Stimulated activated CD8-positive, alpha-beta memory T cell treated with anti-CD3 and anti-CD28 coated beads, Interleukin-2, amount 100 ng/mL, for 48 hours (primary cell): ENCODE results near the gene CD37.
"Not testable (repeated sequence)": the region's sequence is repeated elsewhere in the genome, so short reads cannot be mapped to it uniquely, and the experiment has no call there.

Experiments
- DNase-seq, 2 donors: peaks; one replicate each; pipeline ENCODE4 v3.0.0-alpha.2; 2020; ENCODE audit warnings: low read depth in 2 of 2

The CD37 gene

GRCh38 chr19:49347191-49347590, 12.0 kb downstream of the CD37 start:
- no peak for DNase-seq

DNA sequence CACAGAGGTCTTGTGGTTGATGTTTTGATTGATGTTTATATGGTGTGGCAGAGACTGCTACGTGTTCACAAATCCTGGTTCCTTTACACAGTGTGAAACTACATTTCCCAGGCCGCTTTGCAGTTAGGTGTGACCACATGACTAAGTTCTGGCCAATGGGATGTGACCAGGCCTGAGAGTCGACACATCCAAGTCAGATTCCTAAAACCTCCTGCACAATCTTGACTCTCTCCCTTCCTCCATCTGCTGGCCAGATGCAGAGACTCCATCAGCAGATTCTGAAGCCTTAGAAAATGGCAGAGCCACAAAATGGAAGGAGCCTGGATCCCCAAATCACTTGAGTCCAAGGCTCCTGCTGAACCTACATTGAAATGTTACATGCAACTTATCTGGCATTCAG, 12.6 kb downstream of the CD37 start:
- no peak for DNase-seq

DNA sequence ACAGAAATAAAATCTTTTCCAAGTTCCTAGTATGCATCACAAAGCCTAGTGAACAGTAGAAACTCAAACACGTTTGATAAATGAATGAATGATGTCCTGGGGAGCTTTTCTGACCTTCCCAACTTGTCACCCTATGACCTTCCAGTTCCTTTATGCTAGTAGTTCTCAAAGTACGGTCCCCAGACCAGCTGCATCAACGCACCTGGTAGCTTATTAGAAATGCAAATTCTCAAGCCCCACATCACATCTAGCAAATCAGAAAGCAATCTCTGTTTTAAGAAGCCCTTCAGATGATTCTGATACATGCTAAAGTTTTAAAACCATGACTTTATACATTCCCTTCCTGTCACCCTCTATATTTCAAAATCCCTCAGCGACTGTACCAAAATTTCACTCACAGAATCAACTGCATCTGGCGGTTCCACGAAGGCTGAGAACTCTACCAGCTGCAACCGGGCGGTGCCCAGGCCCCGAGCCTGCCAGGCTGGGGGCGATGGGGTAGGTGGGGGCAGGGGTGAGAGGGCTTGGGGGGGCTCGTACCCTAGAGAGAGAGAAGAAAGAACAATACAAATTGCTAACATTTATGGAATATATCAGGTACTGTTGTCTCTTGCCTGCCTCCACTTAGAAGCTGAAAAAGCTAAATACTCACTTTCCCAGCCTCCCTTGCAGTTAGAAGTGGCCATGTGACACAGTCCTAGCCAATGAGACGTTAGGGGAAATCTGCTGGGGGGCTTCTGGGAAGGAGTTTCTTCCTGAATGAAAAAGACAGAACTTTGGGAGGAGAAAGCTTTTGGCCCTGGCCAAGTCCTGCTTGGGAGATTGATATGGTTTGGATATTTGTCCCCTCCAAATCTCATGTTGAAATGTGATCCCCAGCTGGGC, 13.3 kb downstream of the CD37 start:
- no peak for DNase-seq

DNA sequence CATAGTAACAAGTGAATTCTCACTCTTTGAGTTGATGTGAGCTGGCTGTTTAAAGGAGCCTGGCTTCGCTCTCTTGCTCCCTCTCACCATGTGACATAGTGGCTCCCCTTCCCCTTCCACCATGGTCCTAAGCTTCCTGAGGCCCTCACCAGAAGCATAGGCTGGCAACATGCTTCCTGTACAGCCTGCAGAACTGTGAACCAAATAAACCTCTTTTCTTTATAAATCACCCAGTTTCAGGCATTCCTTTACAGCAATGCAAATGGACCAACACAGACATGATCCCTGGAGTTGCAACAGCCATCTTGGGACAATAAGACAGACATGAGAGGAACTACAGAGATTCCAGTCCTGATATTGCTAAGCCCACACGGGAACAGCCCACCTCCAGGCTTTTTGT, 14.4 kb downstream of the CD37 start:
- DNase-seq = no peak

DNA sequence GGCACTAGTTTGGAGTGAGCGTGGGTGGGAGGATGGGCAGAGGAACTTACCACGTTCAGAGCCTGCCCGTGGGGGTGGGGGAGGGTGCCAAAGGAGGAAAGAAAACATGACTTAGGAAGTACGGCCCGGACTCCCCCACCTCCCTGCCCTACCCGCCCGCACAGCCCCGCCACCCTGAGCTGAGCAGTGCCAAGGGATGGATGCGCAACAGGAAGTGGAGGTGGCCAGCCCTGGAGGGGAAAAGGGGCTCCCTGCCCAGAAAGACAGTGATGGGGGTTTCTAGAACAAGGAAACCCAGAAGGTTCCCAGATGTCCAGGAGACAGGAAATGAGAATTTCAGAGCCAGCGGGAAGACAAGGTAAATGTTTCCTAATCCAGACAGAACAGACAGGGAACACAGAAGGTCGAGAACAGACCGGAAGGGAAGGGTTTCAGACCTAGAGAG, 20.7 kb downstream of the CD37 start:
- no peak for DNase-seq

DNA sequence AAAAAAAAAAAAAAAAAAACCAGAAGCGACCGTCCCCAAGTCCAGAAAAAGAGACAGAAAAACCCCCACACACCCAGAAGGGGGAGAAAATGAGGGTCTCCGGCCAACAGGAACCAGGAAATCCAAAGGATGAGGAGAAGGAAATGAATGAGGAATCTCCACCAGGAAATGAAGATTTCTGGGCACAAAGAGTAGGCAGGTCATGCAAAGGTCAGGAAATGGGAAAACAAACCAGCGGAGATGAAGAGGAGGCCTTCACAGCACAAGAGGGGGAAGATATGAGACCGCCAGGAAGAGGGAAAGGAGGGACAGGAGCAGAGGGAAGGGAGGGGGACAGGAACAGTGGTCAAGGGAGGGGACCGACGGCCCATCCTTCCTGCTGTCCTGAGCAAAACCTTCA, 21.2 kb downstream of the CD37 start:
- DNase-seq = no peak

GRCh38 chr19:49357186-49357585, 22.0 kb downstream of the CD37 start:
- DNase-seq = no peak

GRCh38 chr19:49359851-49360820, 24.9 kb downstream of the CD37 start:
- DNase-seq = no peak

DNA sequence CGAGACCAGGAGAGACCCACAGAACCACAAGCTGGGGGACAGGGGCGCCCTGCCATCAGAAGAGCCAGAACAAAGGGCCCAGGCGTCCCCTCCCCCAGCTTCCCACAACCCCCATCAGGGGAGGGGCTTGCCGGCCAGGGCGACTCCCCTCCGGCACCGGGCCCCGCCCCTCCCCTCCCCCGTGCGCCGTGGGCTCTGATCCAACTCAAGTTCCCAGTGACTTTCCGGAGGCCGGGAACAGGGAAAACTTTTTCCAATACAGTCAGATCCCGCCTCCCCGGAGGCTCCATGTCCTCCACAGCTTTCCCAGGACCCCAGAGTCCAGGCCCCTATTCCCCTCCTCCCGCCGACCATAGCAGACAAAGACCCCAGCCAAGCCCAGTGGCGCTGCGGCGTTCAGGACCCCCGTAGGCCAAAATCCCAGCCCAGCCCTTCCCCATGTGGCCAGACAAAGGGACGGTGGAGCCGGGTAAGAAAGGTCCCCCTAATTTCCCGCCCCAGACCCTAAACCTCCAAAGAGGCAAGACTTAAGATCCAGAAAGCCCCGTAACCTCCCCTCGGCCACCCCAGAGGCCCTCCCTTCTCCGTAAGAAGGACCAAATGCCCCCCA, 26.3 kb downstream of the CD37 start:
- no peak for DNase-seq

GRCh38 chr19:49362048-49362928, 27.1 kb downstream of the CD37 start, which contains the start of gene TEAD2:
TSS of gene TEAD2 (minus strand) at chr19:49362416. CDS start at chr19:49360075, 2,341 bp downstream.
- DNase-seq = no peak

GRCh38 chr19:49362929-49363267, 27.7 kb downstream of the CD37 start:
- no peak for DNase-seq

- DNase-seq = peak; percentile 68 to 88
These were observed 28.3 kb downstream of the CD37 start, which contains the start of gene DKKL1 for GRCh38 chr19:49363268-49364082. TSS of gene DKKL1 (plus strand) at chr19:49363877. CDS start at chr19:49363999, 122 bp downstream.

DNA sequence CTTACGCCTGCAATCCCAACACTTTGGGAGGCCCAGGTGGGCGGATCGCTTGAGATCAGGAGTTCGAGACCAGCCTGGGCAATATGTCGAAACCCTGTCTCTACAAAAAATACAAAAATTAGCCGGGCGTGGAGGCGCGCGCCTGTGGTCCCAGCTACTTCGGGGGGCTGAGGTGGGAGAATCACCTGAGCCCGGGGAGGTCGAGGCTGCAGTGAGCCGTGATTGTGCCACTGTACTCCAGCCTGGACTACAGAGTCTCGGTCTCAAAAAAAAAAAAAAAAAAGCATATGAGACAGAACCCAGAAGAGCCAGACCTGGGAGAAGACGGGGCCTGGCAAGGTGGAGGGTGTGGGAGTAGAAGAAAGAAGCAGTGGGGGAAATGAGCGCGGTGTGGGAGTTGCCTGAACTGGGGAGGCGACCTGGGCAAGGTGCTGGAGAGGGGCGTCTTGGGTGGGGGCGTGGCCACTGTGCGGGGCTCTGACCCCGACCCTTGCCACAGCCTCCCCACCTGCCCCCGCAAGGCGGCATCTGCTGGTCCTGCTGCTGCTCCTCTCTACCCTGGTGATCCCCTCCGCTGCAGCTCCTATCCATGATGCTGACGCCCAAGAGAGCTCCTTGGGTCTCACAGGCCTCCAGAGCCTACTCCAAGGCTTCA, 29.0 kb downstream of the CD37 start:
- no peak for DNase-seq

DNA sequence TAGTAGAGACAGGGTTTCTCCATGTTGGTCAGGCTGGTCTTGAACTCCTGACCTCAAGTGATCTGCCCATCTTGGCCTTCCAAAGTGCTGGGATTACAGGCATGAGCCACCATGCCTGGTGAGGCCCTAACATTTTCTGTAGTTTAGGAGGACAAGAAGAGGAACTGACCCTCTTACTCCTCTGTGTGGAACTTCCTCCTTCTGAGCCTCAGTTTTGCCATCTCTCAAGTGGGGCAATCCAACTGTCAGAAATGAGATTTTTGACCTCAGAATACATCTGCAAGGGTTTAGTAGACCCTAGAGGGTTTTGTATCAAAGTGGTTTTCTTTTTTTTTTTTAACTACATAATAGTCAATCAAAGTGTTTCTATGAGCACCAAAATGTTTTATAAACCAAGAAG, 30.9 kb downstream of the CD37 start:
- DNase-seq = no peak

GRCh38 chr19:49368711-49369358, 33.6 kb downstream of the CD37 start:
- DNase-seq = no peak

- no peak for DNase-seq
These were observed 36.0 kb downstream of the CD37 start for GRCh38 chr19:49371184-49371583.

DNA sequence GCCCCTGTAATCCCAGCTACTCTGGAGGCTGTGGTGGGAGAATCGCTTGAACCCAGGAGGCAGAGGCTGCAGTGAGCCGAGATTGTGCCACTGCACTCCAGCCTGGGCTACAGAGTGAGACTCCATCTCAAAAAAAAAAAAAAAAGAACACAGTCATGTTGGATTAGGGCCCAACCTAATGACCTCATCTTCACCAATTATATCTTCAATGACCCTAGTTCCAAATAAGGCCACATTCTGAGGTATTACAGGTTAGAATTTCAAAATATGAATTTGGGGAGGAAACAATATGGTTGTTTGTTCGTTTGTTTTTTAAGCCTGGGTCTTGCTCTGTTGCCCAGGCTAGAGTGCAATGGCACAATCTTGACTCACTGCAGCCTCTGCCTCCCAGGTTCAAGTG, 38.0 kb downstream of the CD37 start:
- DNase-seq = not testable (repeated sequence)

- no peak for DNase-seq
These were observed 39.6 kb downstream of the CD37 start for GRCh38 chr19:49374665-49375434.
